ENCODE results near the gene KCNQ1. TPM values are rescaled to one million over a fixed set of nuclear protein-coding genes. Genes with fewer than 3 reads are reported as not detected.

The KCNQ1 gene
- total and polyA plus RNA-seq, 2 donors (not counting 1 experiment from before 2014, with no cell fraction given), result 21.5 to 28.8 TPM

DNA sequence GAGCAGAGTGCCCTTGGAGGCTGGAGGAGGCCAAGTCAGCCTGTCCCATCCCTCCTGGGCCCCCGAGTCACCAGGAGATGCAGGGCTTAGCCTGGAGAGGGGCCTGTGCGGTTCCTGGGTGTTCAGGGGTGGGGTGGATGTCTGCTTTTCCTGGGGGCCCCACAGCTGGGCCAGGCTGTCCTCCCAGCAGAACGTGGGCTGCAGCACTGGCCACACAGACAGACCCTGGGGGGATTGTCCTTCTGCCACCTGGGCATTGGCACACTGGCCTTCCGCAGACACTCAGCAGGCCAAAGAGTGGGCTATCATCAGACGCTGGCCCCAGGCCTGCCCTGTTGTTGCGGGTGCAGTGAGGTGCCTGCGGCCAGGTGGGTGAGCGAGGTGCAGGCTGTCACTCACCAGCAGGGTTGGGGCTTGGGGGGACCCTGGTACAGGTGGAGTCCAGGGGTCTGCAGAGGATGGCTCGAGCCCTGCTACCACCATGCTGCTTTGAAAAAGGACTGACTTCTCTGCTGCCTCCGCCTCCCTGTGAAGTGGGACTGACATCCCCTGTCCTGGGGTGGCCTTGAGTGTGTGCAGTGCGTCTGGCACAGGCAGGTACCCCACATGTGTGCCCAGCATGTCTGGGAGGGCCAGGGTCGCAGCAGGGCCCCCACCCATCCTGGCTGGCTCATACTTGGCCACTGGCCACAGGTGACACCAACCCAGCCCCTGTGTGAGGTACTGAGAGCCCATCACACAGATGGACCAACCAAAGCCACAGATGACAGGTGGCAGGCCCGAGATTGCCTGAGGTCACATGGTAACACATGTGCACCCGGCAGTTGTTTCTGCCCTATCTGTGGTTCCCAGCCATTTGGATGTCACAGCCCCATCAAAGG is 294.0 kb downstream of the KCNQ1 start:
- H3K9ac ChIP-seq (ENCODE audit: low read length), result no peak overlapping the region
- 86% methylated on average over 14 of the region's 14 CpGs for WGBS (ENCODE audit: insufficient coverage)
- no peaks in the 10 kb centered on the region for H3K9me3 Mint-ChIP-seq (ENCODE audit: insufficient read depth)
- no peaks in the 10 kb centered on the region for H3K27me3 Mint-ChIP-seq
- no peak for TF ChIP-seq EZH2 (IDR thresholded peaks at IDR 0.05; ENCODE audit: borderline replicate concordance, insufficient read depth, low read depth, low read length, poor library complexity, severe bottlenecking)
- TF ChIP-seq, protein P1, sequence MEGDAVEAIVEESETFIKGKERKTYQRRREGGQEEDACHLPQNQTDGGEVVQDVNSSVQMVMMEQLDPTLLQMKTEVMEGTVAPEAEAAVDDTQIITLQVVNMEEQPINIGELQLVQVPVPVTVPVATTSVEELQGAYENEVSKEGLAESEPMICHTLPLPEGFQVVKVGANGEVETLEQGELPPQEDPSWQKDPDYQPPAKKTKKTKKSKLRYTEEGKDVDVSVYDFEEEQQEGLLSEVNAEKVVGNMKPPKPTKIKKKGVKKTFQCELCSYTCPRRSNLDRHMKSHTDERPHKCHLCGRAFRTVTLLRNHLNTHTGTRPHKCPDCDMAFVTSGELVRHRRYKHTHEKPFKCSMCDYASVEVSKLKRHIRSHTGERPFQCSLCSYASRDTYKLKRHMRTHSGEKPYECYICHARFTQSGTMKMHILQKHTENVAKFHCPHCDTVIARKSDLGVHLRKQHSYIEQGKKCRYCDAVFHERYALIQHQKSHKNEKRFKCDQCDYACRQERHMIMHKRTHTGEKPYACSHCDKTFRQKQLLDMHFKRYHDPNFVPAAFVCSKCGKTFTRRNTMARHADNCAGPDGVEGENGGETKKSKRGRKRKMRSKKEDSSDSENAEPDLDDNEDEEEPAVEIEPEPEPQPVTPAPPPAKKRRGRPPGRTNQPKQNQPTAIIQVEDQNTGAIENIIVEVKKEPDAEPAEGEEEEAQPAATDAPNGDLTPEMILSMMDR (IDR thresholded peaks at IDR 0.05), result no peak
- no peak overlapping the region for H3K4me3 Mint-ChIP-seq
- H3K27me3 ChIP-seq (replicated peaks in 1 of 4; ENCODE audit: control extremely low read depth in 1 of 4, control insufficient read depth in 3 of 4, insufficient read depth in 4 of 4, low read length in 3 of 4), result no peaks in the 10 kb centered on the region
- ChIA-PET CTCF (no interaction called here), POLR2A (no interaction called here)
- H4K20me1 ChIP-seq (ENCODE audit: control insufficient read depth, insufficient read depth, low read length, poor library complexity, severe bottlenecking), result no peaks in the 10 kb centered on the region
- no peaks in the 10 kb centered on the region for H3K4me1 Mint-ChIP-seq
- no peak overlapping the region for H3K27ac ChIP-seq (ENCODE audit: low read length in 2 of 2)
- H2AFZ ChIP-seq (ENCODE audit: insufficient read depth, low read depth, low read length, poor library complexity, severe bottlenecking), result no peak overlapping the region
- ATAC-seq (ENCODE audit: low read depth), result no peak
- H3K79me2 ChIP-seq (ENCODE audit: control insufficient read depth, insufficient read depth, low read length), result no peaks in the 10 kb centered on the region
- intact Hi-C loops (cut with micrococcal nuclease), result no loop called here
- no peak overlapping the region for H3K4me2 ChIP-seq (replicated peaks; ENCODE audit: low read depth, low read length, poor library complexity, severe bottlenecking)
- H3K9me3 ChIP-seq (ENCODE audit: control extremely low read depth in 1 of 3, control insufficient read depth in 2 of 3, insufficient read depth in 1 of 3, low read length in 2 of 3), result no peaks in the 10 kb centered on the region
- H3K27ac Mint-ChIP-seq, result no peak overlapping the region
- DNase-seq, result no peak
- H3K4me1 ChIP-seq (ENCODE audit: control insufficient read depth in 2 of 2, insufficient read depth in 2 of 2, low read length in 2 of 2), result no peaks in the 10 kb centered on the region
- no peaks in the 10 kb centered on the region for H3K36me3 ChIP-seq (replicated peaks in 1 of 2; ENCODE audit: control extremely low read depth in 1 of 2, control insufficient read depth in 1 of 2, extremely low read depth in 1 of 2, insufficient read depth in 2 of 2, low read length in 1 of 2)
- no peak overlapping the region for H3K4me3 ChIP-seq (ENCODE audit: control extremely low read depth in 1 of 5, extremely low read depth in 1 of 5, insufficient read depth in 1 of 5, low read depth in 2 of 5, low read length in 4 of 5)

GRCh38 chr11:2739531-2740274 is 294.9 kb downstream of the KCNQ1 start:
- H3K4me1 Mint-ChIP-seq, result no peaks in the 10 kb centered on the region
- ATAC-seq (ENCODE audit: low read depth), result no peak
- no peak overlapping the region for H3K27ac Mint-ChIP-seq
- Histone ChIP-seq H3K4me3 (ENCODE audit: control extremely low read depth in 1 of 5, extremely low read depth in 1 of 5, insufficient read depth in 1 of 5, low read depth in 2 of 5, low read length in 4 of 5) (no peak overlapping the region), H3K27ac (ENCODE audit: low read length in 2 of 2) (no peak overlapping the region), H2AFZ (ENCODE audit: insufficient read depth, low read depth, low read length, poor library complexity, severe bottlenecking) (no peak overlapping the region), H3K9ac (ENCODE audit: low read length) (no peak overlapping the region), H3K4me2 (replicated peaks; ENCODE audit: low read depth, low read length, poor library complexity, severe bottlenecking) (no peak overlapping the region), H3K27me3 (replicated peaks in 1 of 4; ENCODE audit: control extremely low read depth in 1 of 4, control insufficient read depth in 3 of 4, insufficient read depth in 4 of 4, low read length in 3 of 4) (no peaks in the 10 kb centered on the region), H3K79me2 (ENCODE audit: control insufficient read depth, insufficient read depth, low read length) (no peaks in the 10 kb centered on the region), H3K4me1 (ENCODE audit: control insufficient read depth in 2 of 2, insufficient read depth in 2 of 2, low read length in 2 of 2) (no peaks in the 10 kb centered on the region), H3K36me3 (replicated peaks in 1 of 2; ENCODE audit: control extremely low read depth in 1 of 2, control insufficient read depth in 1 of 2, extremely low read depth in 1 of 2, insufficient read depth in 2 of 2, low read length in 1 of 2) (no peaks in the 10 kb centered on the region), H4K20me1 (ENCODE audit: control insufficient read depth, insufficient read depth, low read length, poor library complexity, severe bottlenecking) (no peaks in the 10 kb centered on the region), H3K9me3 (ENCODE audit: control extremely low read depth in 1 of 3, control insufficient read depth in 2 of 3, insufficient read depth in 1 of 3, low read length in 2 of 3) (no peaks in the 10 kb centered on the region)
- WGBS (ENCODE audit: insufficient coverage), result 92% methylated on average over 12 of the region's 18 CpGs
- TF ChIP-seq EZH2 (IDR thresholded peaks at IDR 0.05; ENCODE audit: borderline replicate concordance, insufficient read depth, low read depth, low read length, poor library complexity, severe bottlenecking), result no peak
- TF ChIP-seq, protein P1 (IDR thresholded peaks at IDR 0.05), result no peak
- no peak for DNase-seq
- ChIA-PET CTCF (no interaction called here), POLR2A (no interaction called here)
- no peaks in the 10 kb centered on the region for H3K27me3 Mint-ChIP-seq
- no peaks in the 10 kb centered on the region for H3K9me3 Mint-ChIP-seq (ENCODE audit: insufficient read depth)
- H3K4me3 Mint-ChIP-seq, result no peak overlapping the region
- intact Hi-C loops (cut with micrococcal nuclease), result no loop called here

All from B cell (primary cell).